Measurements from ENCODE around the gene MRPS21. TPM values are rescaled to one million over a fixed set of nuclear protein-coding genes. Genes with fewer than 3 reads are reported as not detected.

Gene MRPS21
- 10 to 100 TPM; 35.7 to 45.3 (median 36.6) TPM for total RNA-seq

DNA sequence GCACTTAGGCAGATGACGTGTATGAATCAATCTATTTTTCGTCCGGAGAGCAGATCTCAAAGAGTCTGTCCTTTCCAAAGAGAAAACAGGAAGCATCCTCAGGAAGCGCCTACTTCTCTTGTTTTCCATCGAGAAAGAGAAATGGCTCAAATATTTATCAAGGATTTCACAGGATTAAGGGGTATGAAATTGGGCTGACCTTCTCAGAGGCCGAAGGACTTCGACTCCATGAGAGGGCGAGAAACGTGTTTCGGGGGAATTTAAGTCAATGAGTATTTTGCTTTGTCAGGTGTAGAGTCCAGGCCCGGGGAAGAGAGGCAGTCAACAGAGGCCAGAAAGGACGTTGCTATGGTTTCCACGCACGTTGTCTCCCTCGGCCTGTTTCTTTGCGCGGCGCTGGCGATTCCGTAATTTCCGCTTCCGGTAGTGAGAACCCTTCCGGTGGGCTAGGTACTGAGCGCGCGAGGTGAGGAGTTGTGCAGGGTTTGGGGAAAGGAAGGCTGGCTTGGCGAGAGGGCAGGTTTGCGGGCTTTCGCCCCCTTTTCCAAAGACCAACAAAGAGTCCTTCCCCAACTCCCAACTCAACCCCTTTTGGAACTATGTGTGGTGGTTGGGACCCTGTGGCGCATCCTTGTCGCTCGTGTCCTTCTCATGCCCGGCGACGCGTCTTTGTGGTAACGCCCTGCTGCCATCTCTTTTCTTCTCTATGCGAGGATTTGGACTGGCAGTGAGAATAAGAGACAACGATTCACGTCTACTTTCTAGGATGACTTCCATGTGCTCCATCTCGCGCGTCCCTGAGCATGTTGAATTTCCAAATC is at the start of gene MRPS21:
TSS of gene MRPS21 (plus strand) at position 429 of the 821 bp plus-strand sequence. CDS start 506 bp downstream, outside the sequence.
- ATAC-seq (ENCODE audit: low FRiP score) (peak; percentile 89), DNase-seq (ENCODE audit: low spot score) (peak; percentile 56)
- no peak for TF ChIP-seq CTCF (IDR thresholded peaks at IDR 0.05)

GRCh38 chr1:150249936-150250335 is 43.7 kb upstream of the MRPS21 start:
- TF ChIP-seq CTCF (IDR thresholded peaks at IDR 0.05), result no peak
- no peak for ATAC-seq (ENCODE audit: low FRiP score)
- DNase-seq (ENCODE audit: low spot score), result no peak

DNA sequence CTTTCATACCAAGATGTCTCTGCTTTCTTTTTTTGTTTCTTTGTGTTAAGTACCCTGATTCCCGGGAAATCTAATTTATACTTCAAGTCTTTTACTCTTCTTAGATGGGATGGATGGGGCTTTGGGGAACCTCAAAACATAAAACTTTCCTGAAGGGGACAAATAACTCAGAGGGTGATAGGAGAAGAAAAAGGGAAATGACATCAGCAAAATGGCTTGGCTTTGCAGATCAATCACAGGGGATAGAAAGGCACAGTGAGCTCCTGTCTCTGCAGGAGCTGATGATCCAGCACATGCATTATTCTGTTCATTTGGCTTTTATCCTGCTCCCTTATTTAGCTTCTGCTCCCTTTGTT is 37.5 kb upstream of the MRPS21 start:
- no peak for ATAC-seq (ENCODE audit: low FRiP score)
- no peak for DNase-seq (ENCODE audit: low spot score)
- TF ChIP-seq CTCF (IDR thresholded peaks at IDR 0.05), result no peak

- ATAC-seq (ENCODE audit: low FRiP score), result no peak
- no peak for DNase-seq (ENCODE audit: low spot score)
- TF ChIP-seq CTCF (IDR thresholded peaks at IDR 0.05), result no peak
Observed at GRCh38 chr1:150256554-150257341, 36.9 kb upstream of the MRPS21 start.

DNA sequence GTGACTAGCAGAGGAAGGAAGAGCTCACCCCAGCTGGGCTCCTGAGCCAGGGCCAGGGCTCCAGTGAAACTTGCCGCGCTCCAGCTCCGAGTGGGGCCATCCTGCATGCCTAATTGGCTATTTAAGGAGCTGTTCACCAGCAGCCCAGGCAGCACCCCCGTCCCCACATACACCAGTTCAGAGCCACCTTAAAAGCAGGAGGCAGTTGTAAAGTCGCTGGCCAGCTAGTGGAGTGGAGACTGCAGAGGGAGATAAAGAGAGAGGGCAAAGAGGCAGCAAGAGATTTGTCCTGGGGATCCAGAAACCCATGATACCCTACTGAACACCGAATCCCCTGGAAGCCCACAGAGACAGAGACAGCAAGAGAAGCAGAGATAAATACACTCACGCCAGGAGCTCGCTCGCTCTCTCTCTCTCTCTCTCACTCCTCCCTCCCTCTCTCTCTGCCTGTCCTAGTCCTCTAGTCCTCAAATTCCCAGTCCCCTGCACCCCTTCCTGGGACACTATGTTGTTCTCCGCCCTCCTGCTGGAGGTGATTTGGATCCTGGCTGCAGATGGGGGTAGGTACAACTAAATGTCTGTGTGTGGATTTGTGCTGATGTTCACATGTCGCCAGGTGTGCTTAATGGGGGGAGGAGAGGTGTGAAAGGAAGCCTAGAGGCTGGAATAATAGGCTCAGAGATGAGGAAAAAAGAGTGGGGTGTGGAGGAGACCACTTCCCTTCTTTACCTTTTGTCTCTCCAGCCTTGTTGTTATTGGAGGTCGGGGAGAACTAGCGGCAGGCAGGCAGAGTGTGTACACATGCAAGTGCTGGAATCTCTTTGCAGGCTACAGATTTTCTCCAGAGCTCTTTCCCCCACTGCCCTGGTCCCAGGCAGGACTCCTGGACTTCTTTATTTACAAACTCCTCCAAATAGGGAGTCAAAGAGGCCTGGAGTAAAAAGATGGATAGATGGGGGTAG is 35.8 kb upstream of the MRPS21 start, which contains the start of gene CA14:
TSS of gene CA14 (plus strand) at position 151 of the 962 bp plus-strand sequence. CDS start at position 506, 355 bp downstream.
- TF ChIP-seq CTCF (IDR thresholded peaks at IDR 0.05), result no peak
- ATAC-seq (ENCODE audit: low FRiP score) (no peak), DNase-seq (ENCODE audit: low spot score) (no peak)

DNA sequence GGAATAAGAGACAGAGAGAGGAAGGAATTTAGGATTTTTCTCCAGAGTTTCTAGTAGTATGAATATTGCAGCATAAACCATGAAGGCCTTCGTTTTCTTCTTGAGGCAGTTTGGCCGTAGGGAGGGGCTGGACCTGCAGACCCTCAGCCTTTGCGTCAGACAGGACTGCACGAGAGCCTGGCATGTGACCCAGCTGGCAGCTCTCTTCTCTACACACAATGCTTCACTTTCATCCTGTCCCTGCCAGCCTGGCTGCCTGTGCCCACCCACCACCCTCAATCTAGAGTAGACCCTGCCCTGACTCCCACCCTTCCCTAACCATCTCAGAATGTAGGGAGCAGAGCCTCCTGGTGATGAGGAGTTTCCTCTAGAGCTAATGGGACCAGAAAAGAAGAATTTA is 34.4 kb upstream of the MRPS21 start:
- no peak for TF ChIP-seq CTCF (IDR thresholded peaks at IDR 0.05)
- ATAC-seq (ENCODE audit: low FRiP score), result no peak
- no peak for DNase-seq (ENCODE audit: low spot score)
